A673 (cell line): ENCODE data around the gene KRT7.

Experiments
- CTCF ChIP-seq: fragments of 300-800, 200-600 bp; sonication (generic); conservative IDR thresholded peaks from 2 replicates; pipeline ENCODE4 v1.5.1; 2017; ENCODE audit warnings: low read depth, mild to moderate bottlenecking, antibody characterized with exemption, low read length, moderate library complexity, mixed read lengths
- EZH2 ChIP-seq: fragments of 200-600 bp; sonication (generic); IDR thresholded peaks from 2 replicates; pipeline ENCODE4 v1.6.1; 2017; ENCODE audit warnings: borderline replicate concordance, low read depth, mild to moderate bottlenecking, mixed read lengths, antibody characterized with exemption, low read length; ENCODE audit not compliant: poor library complexity, severe bottlenecking

GRCh38 chr12:52199294-52199919, 33.6 kb upstream of the KRT7 start:
- TF ChIP-seq CTCF = no peak
- no peak for TF ChIP-seq EZH2
